ENCODE measurements around the gene REXO1. TPM values are rescaled to one million over a fixed set of nuclear protein-coding genes. Genes with fewer than 3 reads are reported as not detected.

REXO1 gene
- total and polyA plus RNA-seq, 2 of the 13 experiments (the other 11 are each of a cell fraction or from before 2014, with no cell fraction given): 5.0 to 11.2 TPM

DNA sequence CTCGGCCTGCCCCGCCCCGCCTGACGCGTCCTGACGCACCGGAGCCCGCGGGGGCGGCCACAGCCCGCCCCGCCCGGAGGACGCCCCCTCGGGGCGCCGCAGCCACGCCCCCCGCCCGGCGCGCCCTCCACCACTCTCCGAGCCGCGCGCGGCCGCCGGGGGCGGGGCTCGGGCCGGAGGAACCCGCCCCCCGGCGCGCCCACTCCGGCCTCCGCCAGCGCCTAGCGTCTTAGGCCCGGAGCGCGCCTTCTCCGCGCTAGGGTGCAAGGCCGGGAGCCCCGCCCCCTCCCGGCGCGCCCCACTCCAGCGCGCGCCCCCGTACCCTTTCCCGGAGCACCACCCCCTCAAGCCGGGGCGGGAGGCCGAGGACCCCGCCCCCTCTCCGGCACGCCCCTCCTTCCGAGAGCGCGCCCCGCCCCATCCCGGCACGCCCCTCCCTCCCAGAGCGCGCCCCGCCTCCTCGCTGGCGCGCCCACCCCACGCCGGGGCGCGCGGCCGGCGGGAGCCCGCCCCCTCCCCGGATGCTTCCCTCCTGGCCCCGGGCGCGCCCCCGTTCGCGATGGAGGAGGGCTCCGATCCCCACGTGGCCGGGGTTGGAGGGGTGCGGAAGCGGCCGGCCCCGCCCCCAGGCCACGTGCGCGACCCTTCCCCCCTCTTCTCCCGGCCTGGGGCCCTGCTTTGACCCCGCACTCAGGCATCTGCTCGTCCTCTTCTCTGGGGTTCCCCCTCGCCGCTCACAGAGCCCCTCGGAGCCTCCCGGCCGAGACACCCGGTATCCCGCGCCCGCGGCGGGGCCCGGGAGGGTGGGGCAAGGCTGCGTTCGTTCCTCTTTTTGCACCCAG is 15.6 kb upstream of the REXO1 start (continued):
- TF ChIP-seq, protein P1, sequence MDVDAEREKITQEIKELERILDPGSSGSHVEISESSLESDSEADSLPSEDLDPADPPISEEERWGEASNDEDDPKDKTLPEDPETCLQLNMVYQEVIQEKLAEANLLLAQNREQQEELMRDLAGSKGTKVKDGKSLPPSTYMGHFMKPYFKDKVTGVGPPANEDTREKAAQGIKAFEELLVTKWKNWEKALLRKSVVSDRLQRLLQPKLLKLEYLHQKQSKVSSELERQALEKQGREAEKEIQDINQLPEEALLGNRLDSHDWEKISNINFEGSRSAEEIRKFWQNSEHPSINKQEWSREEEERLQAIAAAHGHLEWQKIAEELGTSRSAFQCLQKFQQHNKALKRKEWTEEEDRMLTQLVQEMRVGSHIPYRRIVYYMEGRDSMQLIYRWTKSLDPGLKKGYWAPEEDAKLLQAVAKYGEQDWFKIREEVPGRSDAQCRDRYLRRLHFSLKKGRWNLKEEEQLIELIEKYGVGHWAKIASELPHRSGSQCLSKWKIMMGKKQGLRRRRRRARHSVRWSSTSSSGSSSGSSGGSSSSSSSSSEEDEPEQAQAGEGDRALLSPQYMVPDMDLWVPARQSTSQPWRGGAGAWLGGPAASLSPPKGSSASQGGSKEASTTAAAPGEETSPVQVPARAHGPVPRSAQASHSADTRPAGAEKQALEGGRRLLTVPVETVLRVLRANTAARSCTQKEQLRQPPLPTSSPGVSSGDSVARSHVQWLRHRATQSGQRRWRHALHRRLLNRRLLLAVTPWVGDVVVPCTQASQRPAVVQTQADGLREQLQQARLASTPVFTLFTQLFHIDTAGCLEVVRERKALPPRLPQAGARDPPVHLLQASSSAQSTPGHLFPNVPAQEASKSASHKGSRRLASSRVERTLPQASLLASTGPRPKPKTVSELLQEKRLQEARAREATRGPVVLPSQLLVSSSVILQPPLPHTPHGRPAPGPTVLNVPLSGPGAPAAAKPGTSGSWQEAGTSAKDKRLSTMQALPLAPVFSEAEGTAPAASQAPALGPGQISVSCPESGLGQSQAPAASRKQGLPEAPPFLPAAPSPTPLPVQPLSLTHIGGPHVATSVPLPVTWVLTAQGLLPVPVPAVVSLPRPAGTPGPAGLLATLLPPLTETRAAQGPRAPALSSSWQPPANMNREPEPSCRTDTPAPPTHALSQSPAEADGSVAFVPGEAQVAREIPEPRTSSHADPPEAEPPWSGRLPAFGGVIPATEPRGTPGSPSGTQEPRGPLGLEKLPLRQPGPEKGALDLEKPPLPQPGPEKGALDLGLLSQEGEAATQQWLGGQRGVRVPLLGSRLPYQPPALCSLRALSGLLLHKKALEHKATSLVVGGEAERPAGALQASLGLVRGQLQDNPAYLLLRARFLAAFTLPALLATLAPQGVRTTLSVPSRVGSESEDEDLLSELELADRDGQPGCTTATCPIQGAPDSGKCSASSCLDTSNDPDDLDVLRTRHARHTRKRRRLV (CRISPR knock-in tag; IDR thresholded peaks at IDR 0.05): 0 out of 2 replicates have a peak, but pooled peaks have one; percentile 54
- TF ChIP-seq ZC3H13 (CRISPR knock-in tag; IDR thresholded peaks at IDR 0.05): 0 out of 2 replicates have a peak, but pooled peaks have one; percentile 40
- TF ChIP-seq KLF15 (CRISPR knock-in tag; IDR thresholded peaks at IDR 0.05; ENCODE audit: borderline replicate concordance): peak; percentile 30; the same call in 1 of the 2 replicates
- no peak for TF ChIP-seq SNAI1 (CRISPR knock-in tag; IDR thresholded peaks at IDR 0.05; ENCODE audit: borderline replicate concordance)
- no peak for TF ChIP-seq ZNF781 (CRISPR knock-in tag; IDR thresholded peaks at IDR 0.05; ENCODE audit: borderline replicate concordance, not compliant biosample characterization)
- TF ChIP-seq, protein P2, sequence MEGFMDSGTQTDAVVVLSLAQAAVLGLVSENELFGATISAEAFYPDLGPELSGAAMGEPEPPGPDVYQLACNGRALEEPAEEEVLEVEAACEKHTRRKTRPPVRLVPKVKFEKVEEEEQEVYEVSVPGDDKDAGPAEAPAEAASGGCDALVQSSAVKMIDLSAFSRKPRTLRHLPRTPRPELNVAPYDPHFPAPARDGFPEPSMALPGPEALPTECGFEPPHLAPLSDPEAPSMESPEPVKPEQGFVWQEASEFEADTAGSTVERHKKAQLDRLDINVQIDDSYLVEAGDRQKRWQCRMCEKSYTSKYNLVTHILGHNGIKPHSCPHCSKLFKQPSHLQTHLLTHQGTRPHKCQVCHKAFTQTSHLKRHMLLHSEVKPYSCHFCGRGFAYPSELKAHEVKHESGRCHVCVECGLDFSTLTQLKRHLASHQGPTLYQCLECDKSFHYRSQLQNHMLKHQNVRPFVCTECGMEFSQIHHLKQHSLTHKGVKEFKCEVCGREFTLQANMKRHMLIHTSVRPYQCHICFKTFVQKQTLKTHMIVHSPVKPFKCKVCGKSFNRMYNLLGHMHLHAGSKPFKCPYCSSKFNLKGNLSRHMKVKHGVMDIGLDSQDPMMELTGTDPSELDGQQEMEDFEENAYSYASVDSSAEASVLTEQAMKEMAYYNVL (CRISPR knock-in tag; IDR thresholded peaks at IDR 0.05; ENCODE audit: borderline replicate concordance): 0 out of 2 replicates have a peak, but pooled peaks have one; percentile 61
- TF ChIP-seq, protein P3, sequence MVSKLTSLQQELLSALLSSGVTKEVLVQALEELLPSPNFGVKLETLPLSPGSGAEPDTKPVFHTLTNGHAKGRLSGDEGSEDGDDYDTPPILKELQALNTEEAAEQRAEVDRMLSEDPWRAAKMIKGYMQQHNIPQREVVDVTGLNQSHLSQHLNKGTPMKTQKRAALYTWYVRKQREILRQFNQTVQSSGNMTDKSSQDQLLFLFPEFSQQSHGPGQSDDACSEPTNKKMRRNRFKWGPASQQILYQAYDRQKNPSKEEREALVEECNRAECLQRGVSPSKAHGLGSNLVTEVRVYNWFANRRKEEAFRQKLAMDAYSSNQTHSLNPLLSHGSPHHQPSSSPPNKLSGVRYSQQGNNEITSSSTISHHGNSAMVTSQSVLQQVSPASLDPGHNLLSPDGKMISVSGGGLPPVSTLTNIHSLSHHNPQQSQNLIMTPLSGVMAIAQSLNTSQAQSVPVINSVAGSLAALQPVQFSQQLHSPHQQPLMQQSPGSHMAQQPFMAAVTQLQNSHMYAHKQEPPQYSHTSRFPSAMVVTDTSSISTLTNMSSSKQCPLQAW (CRISPR knock-in tag; IDR thresholded peaks at IDR 0.05): peak; percentile 60
- peak; percentile 88 for TF ChIP-seq MAZ (IDR thresholded peaks at IDR 0.05; ENCODE audit: borderline replicate concordance, low read depth, low read length)
- TF ChIP-seq MAZ (CRISPR knock-in tag; IDR thresholded peaks at IDR 0.05; ENCODE audit: low read depth): no peak; the same call in none of the 2 replicates
- peak in 1 of 2 experiments; percentile 68; a peak in 1 of 4 replicates for TF ChIP-seq NR2F1 (CRISPR knock-in tag; IDR thresholded peaks at IDR 0.05)
- TF ChIP-seq MAF1 (CRISPR knock-in tag; IDR thresholded peaks at IDR 0.05; ENCODE audit: borderline replicate concordance): no peak
- TF ChIP-seq ZFX (CRISPR knock-in tag; IDR thresholded peaks at IDR 0.05; ENCODE audit: low read depth): 0 out of 2 replicates have a peak, but pooled peaks have one; percentile 39
- TF ChIP-seq NR2F6 (IDR thresholded peaks at IDR 0.05): peak; percentile 40; the same call in 1 of the 2 replicates
- peak; percentile 67 for TF ChIP-seq NR2F6 (CRISPR knock-in tag; IDR thresholded peaks at IDR 0.05)
- TF ChIP-seq NONO (IDR thresholded peaks at IDR 0.05): no peak
- peak; percentile 76; the same call in 1 of the 2 replicates for TF ChIP-seq NONO (CRISPR knock-in tag; conservative IDR thresholded peaks at IDR 0.05)
- TF ChIP-seq, protein P4, sequence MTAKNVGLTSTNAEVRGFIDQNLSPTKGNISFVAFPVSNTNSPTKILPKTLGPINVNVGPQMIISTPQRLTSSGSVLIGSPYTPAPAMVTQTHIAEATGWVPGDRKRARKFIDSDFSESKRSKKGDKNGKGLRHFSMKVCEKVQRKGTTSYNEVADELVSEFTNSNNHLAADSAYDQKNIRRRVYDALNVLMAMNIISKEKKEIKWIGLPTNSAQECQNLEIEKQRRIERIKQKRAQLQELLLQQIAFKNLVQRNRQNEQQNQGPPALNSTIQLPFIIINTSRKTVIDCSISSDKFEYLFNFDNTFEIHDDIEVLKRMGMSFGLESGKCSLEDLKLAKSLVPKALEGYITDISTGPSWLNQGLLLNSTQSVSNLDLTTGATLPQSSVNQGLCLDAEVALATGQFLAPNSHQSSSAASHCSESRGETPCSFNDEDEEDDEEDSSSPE (CRISPR knock-in tag; IDR thresholded peaks at IDR 0.05): peak; percentile 50
- no peak for TF ChIP-seq ZNF703 (CRISPR knock-in tag; IDR thresholded peaks at IDR 0.05; ENCODE audit: borderline replicate concordance)

Measured in HepG2 (cell line).